Aorta (tissue), 5 donors: ENCODE data around the gene RGL4. TPM values are rescaled to one million over a fixed set of nuclear protein-coding genes. Genes with fewer than 3 reads are reported as not detected.
A peak's percentile ranks its signal among the peaks of the same experiment; 100 is the strongest.

ENCODE experiments used
- ATAC-seq: fragments of 200-7000 bp; cut with Tn5 transposase; one replicate; pipeline ENCODE4 v1.9.1; 2022; ENCODE audit warnings: moderate library complexity; ENCODE audit not compliant: low FRiP score
- DNase-seq, 2 donors: peaks; one replicate each; pipeline ENCODE4 v3.0.0-alpha.2; 2020
- H3K27ac ChIP-seq, 2 donors: one replicate each; pipeline ENCODE4 v1.5.1; 2013; ENCODE audit warnings: low read length in 2 of 2, mild to moderate bottlenecking in 2 of 2, moderate library complexity in 2 of 2, control low read depth in 1 of 2, inconsistent platforms in 1 of 2, low read depth in 1 of 2
- H3K27me3 ChIP-seq, 2 donors: one replicate each; pipeline ENCODE4 v1.6.1; 2013; ENCODE audit warnings: control low read depth in 1 of 2, low read length in 1 of 2, mild to moderate bottlenecking in 1 of 2, moderate library complexity in 1 of 2; ENCODE audit not compliant: insufficient read depth in 2 of 2, control insufficient read depth in 1 of 2
- H3K36me3 ChIP-seq, 2 donors: one replicate each; pipeline ENCODE4 v1.6.1; 2013; ENCODE audit warnings: control low read depth in 1 of 2, low read length in 1 of 2, mild to moderate bottlenecking in 1 of 2; ENCODE audit not compliant: insufficient read depth in 2 of 2, control insufficient read depth in 1 of 2
- H3K4me1 ChIP-seq, 2 donors: one replicate each; pipeline ENCODE4 v1.6.1; 2013; ENCODE audit warnings: low read length in 2 of 2, control low read depth in 1 of 2, mild to moderate bottlenecking in 1 of 2, moderate library complexity in 1 of 2; ENCODE audit not compliant: insufficient read depth in 2 of 2, control insufficient read depth in 1 of 2
- H3K4me3 ChIP-seq, 2 donors: one replicate each; pipeline ENCODE4 v1.5.1; 2013; ENCODE audit warnings: low read length in 2 of 2, control low read depth in 1 of 2, mild to moderate bottlenecking in 1 of 2
- H3K9me3 ChIP-seq: one replicate; pipeline ENCODE4 v1.6.1; 2013; ENCODE audit warnings: mild to moderate bottlenecking, low read length; ENCODE audit not compliant: control insufficient read depth
- WGBS, 2 donors: extraction: QIAGEN DNeasy Blood & Tissue Kit; methylation state at CpG; one replicate each; pipeline ENCODE4 v1.1.7; 2013; 5-methylcytosine and 5-hydroxymethylcytosine counted together
- intact Hi-C, 2 donors: fragments of 100-400 bp; cut with DNase I; formaldehyde crosslinking; loops; one replicate each; pipeline versions ENCODE4 v1.14.2 to v1.15.0; 2022
- polyA plus RNA-seq, 2 donors: library from polyadenylated mRNA; stranded (reverse); fragments of 200-250 nt; gene quantifications; one replicate each; pipeline ENCODE4 v1.2.3, GENCODE V29; 2013
- total RNA-seq, 2 donors: library from RNA; stranded (reverse); fragmentation: NEBNext Ultra II Directional; extraction: Animal tissue kit (Norgen Biotek cat#: 25700); gene quantifications; one replicate each; pipeline ENCODE4 v1.2.1, GENCODE V29; 2021
- donor health status: healthy with polysubstance abuse.
- donor health status: Bipolar disorder and iron deficiency.
- donor health status: DM: no; HTN: no; CAD: no.
- donor health status: DM: no; HTN: no; CAD: no.
- donor health status: DM: yes; HTN: yes; CAD: no.

RGL4 gene
- total and polyA plus RNA-seq, 4 donors, result 0.59 to 1.4 (median 0.93) TPM

DNA sequence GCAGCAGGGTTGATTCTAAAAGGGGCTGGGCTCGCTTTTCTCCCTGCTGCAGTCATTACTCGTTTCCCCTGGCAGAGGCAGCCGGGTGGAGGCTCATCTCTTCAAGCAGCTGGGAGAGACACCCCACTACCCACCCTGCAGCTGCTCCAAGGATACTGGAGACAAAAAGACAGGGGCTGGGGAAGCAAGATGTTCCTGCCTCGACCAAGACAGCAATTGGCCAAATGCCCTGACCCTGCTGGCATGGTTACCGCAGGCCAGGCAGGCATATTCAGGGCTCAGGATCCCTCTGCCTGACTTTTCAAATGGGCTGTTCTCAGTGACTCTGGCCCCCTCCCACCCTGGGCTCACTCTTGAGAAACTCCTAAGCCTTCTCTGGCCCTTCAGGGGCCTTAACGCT is 6.8 kb upstream of the RGL4 start:
- H3K9me3 ChIP-seq, result no peaks in the 10 kb centered on the region
- DNase-seq (no peak), ATAC-seq (no peak)
- no peaks in the 10 kb centered on the region for H3K4me1 ChIP-seq
- WGBS, 2 donors, result 67 to 70% methylated on average over 5 to 6 of the region's 6 CpGs
- H3K27ac ChIP-seq, result no peak overlapping the region
- H3K27me3 ChIP-seq, result no peaks in the 10 kb centered on the region
- H3K36me3 ChIP-seq, result peaks cover 0 to 2% of the 10 kb centered on the region in 2 donors
- intact Hi-C loops, result no loop called here
- no peak overlapping the region for H3K4me3 ChIP-seq

DNA sequence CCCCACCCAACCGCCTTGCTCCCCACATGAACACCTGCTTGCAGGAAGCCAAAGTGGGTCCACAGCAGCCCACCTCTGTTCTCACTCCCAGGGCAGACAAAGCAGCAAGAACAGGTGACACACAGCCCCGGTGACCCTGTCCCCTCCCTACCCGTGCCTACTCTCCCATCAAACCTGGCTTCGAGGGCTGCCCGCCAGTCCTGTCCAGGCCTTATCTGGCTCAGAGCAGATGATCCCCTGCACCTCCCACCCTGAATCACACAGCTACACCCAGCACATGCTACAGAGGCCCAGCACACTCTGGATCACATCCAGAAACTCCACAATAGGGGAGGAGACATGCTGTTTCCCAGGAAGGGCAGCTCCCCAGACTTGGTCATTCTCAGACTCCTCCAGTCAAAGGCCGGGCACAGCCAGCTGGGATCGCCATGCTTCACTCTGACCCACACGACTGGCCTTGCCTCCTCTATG is 6.2 kb upstream of the RGL4 start:
- 84 to 91% methylated on average over 8 of the region's 8 CpGs for WGBS, 2 donors
- no peak overlapping the region for H3K27ac ChIP-seq
- no peaks in the 10 kb centered on the region for H3K27me3 ChIP-seq
- no peak overlapping the region for H3K4me3 ChIP-seq
- intact Hi-C loops, result no loop called here
- no peaks in the 10 kb centered on the region for H3K4me1 ChIP-seq
- ATAC-seq, result peak; percentile 6
- H3K9me3 ChIP-seq, result no peaks in the 10 kb centered on the region
- DNase-seq, result no peak
- peaks cover 0 to 2% of the 10 kb centered on the region in 2 donors for H3K36me3 ChIP-seq

- no peak overlapping the region for H3K4me3 ChIP-seq
- no peaks in the 10 kb centered on the region for H3K27me3 ChIP-seq
- H3K9me3 ChIP-seq, result no peaks in the 10 kb centered on the region
- H3K4me1 ChIP-seq, result no peaks in the 10 kb centered on the region
- no peak overlapping the region for H3K27ac ChIP-seq
- H3K36me3 ChIP-seq, result peaks cover 0 to 2% of the 10 kb centered on the region in 2 donors
- DNase-seq, result no peak
- intact Hi-C loops, result no loop called here
- WGBS, 2 donors, result 97 to 98% methylated on average over 5 of the region's 5 CpGs
- ATAC-seq, result no peak
Measured at GRCh38 chr22:23685205-23685784, 5.5 kb upstream of the RGL4 start.

- 68 to 78% methylated on average over 7 of the region's 7 CpGs for WGBS, 2 donors
- Histone ChIP-seq H3K9me3 (no peaks in the 10 kb centered on the region), H3K36me3 (peaks cover 0 to 2% of the 10 kb centered on the region in 2 donors), H3K4me1 (no peaks in the 10 kb centered on the region), H3K4me3 (no peak overlapping the region), H3K27me3 (no peaks in the 10 kb centered on the region), H3K27ac (no peak overlapping the region)
- intact Hi-C loops, result no loop called here
- ATAC-seq (no peak), DNase-seq (peak in 1 of 2 donors; percentile 29)
Measured at GRCh38 chr22:23686416-23687024, 4.3 kb upstream of the RGL4 start.

DNA sequence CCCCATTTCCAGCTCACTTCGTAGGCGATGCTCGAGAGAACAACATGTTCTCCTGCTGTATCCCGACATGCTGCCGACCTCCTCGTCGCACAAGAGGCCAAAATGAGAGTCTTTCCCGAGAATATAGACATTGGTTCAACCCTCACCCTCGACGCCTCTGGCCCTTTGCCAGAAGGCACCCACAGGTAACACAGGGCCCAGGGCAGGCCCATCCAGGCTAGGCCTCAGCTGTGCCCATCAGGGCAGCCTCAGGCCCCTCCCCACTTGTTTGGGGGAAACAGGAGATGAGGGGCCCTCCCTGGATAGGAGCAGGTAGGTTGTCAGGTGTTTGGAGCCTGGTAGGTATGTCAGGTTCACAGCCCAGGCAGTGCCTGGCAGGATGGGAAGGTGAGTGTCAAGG is 2.7 kb upstream of the RGL4 start:
- DNase-seq (no peak), ATAC-seq (no peak)
- Histone ChIP-seq H3K27me3 (no peaks in the 10 kb centered on the region), H3K4me1 (no peaks in the 10 kb centered on the region), H3K36me3 (no peaks in the 10 kb centered on the region), H3K4me3 (no peak overlapping the region), H3K9me3 (no peaks in the 10 kb centered on the region), H3K27ac (no peak overlapping the region)
- WGBS, 2 donors, result 93% methylated on average over 10 of the region's 10 CpGs
- intact Hi-C loops, result no loop called here

DNA sequence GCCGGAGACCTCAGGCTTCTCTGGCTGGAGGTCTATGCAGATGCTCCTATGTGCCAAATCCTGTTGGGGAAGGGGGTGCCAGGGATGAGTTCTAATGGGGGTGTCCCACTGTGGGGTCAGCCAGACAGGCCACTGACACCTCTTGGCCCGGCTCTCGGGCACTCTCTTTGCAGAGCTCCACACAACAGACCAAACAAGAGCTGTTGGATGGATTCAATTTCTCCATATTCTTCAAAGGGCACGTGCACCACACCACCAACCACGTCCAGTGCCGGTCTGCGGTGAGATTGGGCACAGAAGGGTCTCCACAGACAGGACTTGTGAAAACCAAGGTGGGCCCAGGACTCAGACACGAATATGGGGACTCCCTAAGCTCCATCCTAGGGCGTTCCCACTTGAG is 2.2 kb upstream of the RGL4 start:
- ATAC-seq (no peak), DNase-seq (no peak)
- no peak overlapping the region for H3K4me3 ChIP-seq
- H3K27ac ChIP-seq, result no peak overlapping the region
- H3K9me3 ChIP-seq, result no peaks in the 10 kb centered on the region
- no peaks in the 10 kb centered on the region for H3K36me3 ChIP-seq
- no peaks in the 10 kb centered on the region for H3K4me1 ChIP-seq
- no peaks in the 10 kb centered on the region for H3K27me3 ChIP-seq
- intact Hi-C loops, result no loop called here
- 91 to 97% methylated on average over 9 of the region's 9 CpGs for WGBS, 2 donors

DNA sequence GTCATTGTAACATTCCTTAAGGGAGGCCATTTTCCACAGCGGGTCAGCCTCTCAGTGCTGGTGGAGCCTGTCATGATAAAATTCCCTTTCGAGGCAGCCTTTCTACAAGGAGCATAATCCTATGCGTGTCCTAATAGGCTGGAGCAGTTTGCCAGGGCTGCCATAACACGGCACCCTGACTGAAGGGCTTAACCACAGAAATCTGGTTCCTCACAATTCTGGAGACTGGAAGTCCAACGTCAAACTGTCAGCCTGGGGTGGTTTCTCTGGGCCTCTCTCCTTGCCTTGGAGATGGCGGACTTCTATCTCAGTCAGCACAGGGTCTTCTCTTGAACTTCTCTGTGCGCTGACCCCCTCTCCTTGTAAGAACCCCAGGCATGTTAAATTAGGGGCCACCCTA is 1.4 kb upstream of the RGL4 start:
- Histone ChIP-seq H3K36me3 (no peaks in the 10 kb centered on the region), H3K4me3 (no peak overlapping the region), H3K9me3 (no peaks in the 10 kb centered on the region), H3K27ac (no peak overlapping the region), H3K4me1 (no peaks in the 10 kb centered on the region), H3K27me3 (no peaks in the 10 kb centered on the region)
- ATAC-seq (no peak), DNase-seq (no peak)
- intact Hi-C loops, result no loop called here
- WGBS, 2 donors, result 94 to 95% methylated on average over 7 of the region's 7 CpGs

GRCh38 chr22:23691748-23692423 is 1.1 kb downstream of the RGL4 start:
- Histone ChIP-seq H3K4me1 (no peaks in the 10 kb centered on the region), H3K36me3 (no peaks in the 10 kb centered on the region), H3K9me3 (no peaks in the 10 kb centered on the region), H3K27me3 (no peaks in the 10 kb centered on the region), H3K27ac (no peak overlapping the region), H3K4me3 (no peak overlapping the region)
- DNase-seq, result no peak
- intact Hi-C loops, result no loop called here
- ATAC-seq, result no peak
- WGBS, 2 donors, result 90 to 92% methylated on average over 12 of the region's 12 CpGs
